GM18511 (cell line): ENCODE data around the gene NUCB2.
"Not testable (repeated sequence)": the region's sequence is repeated elsewhere in the genome, so short reads cannot be mapped to it uniquely, and the experiment has no call there.

Experiments
- ATAC-seq: cut with Tn5 transposase; IDR thresholded peaks from one replicate; pipeline ENCODE4 v1.9.1; 2021; ENCODE audit warnings: mild to moderate bottlenecking, moderate library complexity; ENCODE audit not compliant: unreplicated experiment

NUCB2 gene

GRCh38 chr11:17268500-17268899, 8.0 kb upstream of the NUCB2 start:
- ATAC-seq: not testable (repeated sequence)

GRCh38 chr11:17268902-17269301, 7.6 kb upstream of the NUCB2 start:
- no peak for ATAC-seq

GRCh38 chr11:17272801-17273200, 3.7 kb upstream of the NUCB2 start:
- ATAC-seq: no peak

- no peak for ATAC-seq
These were observed 3.3 kb upstream of the NUCB2 start for GRCh38 chr11:17273211-17273610.

- no peak for ATAC-seq
These were observed 2.8 kb upstream of the NUCB2 start for GRCh38 chr11:17273668-17274282.

GRCh38 chr11:17275400-17276235, 921 bp upstream of the NUCB2 start:
- no peak for ATAC-seq

GRCh38 chr11:17277024-17277584, 565 bp downstream of the NUCB2 start:
- peak; percentile 23 for ATAC-seq

- no peak for ATAC-seq
These were observed 4.1 kb downstream of the NUCB2 start for GRCh38 chr11:17280494-17281127.

GRCh38 chr11:17286332-17286731, 9.8 kb downstream of the NUCB2 start:
- no peak for ATAC-seq

GRCh38 chr11:17287058-17287457, 10.5 kb downstream of the NUCB2 start:
- ATAC-seq: no peak

- no peak for ATAC-seq
These were observed 15.2 kb downstream of the NUCB2 start for GRCh38 chr11:17291710-17292109.

GRCh38 chr11:17293311-17293710, 16.8 kb downstream of the NUCB2 start:
- no peak for ATAC-seq

- peak; percentile 60 for ATAC-seq
These were observed 17.5 kb downstream of the NUCB2 start for GRCh38 chr11:17294033-17294432.

GRCh38 chr11:17296852-17297559, 20.5 kb downstream of the NUCB2 start:
- ATAC-seq: no peak

GRCh38 chr11:17298302-17298701, 21.8 kb downstream of the NUCB2 start:
- ATAC-seq: peak; percentile 82

- ATAC-seq: no peak
These were observed 23.8 kb downstream of the NUCB2 start for GRCh38 chr11:17300372-17300771.

GRCh38 chr11:17313349-17314231, 37.1 kb downstream of the NUCB2 start:
- no peak for ATAC-seq

- ATAC-seq: no peak
These were observed 37.7 kb downstream of the NUCB2 start for GRCh38 chr11:17314232-17314547.

- ATAC-seq: no peak
These were observed 38.4 kb downstream of the NUCB2 start for GRCh38 chr11:17314904-17315426.
